Subcutaneous adipose tissue (tissue), 4 donors: ENCODE data around the gene GRIPAP1. TPM values are rescaled to one million over a fixed set of nuclear protein-coding genes. Genes with fewer than 3 reads are reported as not detected.

Experiments used
- total RNA-seq, 4 donors: library from RNA; depleted of rRNA; stranded (reverse); fragments of >200 nt; gene quantifications; one replicate each; pipeline ENCODE4 v1.1.0, GENCODE V29; 2016
- TF ChIP-seq, protein P1 (sequence below): fragments of 450-650 bp; IDR thresholded peaks from one replicate; pipeline ENCODE4 v1.5.1; 2016; ENCODE audit warnings: low read depth, mild to moderate bottlenecking, control low read depth, antibody characterized with exemption, moderate library complexity

GRIPAP1 gene
- total RNA-seq, 4 donors from 2014 or later = 20.7 to 46.3 (median 33.4) TPM

- TF ChIP-seq, protein P1, sequence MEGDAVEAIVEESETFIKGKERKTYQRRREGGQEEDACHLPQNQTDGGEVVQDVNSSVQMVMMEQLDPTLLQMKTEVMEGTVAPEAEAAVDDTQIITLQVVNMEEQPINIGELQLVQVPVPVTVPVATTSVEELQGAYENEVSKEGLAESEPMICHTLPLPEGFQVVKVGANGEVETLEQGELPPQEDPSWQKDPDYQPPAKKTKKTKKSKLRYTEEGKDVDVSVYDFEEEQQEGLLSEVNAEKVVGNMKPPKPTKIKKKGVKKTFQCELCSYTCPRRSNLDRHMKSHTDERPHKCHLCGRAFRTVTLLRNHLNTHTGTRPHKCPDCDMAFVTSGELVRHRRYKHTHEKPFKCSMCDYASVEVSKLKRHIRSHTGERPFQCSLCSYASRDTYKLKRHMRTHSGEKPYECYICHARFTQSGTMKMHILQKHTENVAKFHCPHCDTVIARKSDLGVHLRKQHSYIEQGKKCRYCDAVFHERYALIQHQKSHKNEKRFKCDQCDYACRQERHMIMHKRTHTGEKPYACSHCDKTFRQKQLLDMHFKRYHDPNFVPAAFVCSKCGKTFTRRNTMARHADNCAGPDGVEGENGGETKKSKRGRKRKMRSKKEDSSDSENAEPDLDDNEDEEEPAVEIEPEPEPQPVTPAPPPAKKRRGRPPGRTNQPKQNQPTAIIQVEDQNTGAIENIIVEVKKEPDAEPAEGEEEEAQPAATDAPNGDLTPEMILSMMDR = no peak
Observed at GRCh38 chrX:48939524-48940228, 62.4 kb downstream of the GRIPAP1 start.

GRCh38 chrX:48938721-48939425 lies 63.2 kb downstream of the GRIPAP1 start:
- TF ChIP-seq, protein P1 = no peak

DNA sequence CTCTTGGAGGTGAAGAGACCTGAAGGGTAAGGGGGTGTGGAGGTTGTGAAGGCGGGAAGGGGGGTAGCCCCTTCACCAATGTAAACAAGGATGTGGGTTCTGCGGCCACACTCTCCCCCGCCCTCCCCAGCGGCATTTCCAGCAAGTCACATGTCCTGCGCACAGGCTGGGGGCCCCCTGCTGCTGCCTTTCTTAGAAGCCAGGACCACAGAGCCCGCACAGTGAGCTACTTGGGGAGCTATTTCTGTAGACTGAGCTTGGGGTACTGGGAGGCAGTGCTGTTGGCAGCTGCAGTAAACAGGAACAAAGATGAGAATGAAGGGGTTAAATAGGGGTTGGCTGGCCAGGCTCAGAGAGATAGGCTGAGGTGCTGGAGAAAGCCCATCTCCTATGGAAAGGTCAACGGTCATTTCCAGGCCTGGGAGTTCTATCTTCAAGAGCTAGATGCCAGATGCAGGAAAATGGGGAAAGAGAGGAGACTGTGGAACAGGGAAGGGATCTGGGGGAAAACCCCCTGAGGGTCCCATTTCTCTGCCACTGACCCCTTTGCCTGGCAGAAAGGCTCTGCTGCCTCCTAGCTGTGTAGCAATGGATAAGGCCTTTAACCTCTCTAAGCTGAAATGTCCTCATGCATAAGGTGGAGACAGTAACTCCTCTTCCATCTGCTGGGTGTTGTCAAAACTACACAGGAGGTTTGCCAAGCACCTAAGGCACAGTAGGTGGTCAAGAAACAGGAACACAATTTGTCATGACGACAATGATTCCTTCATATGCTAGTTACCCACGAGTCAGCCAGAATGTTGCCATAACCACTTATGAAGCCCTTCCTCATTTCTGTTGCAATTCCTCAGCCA lies 64.8 kb downstream of the GRIPAP1 start:
- TF ChIP-seq, protein P1 = no peak

- TF ChIP-seq, protein P1 = no peak
Observed at GRCh38 chrX:48936429-48937053, 65.5 kb downstream of the GRIPAP1 start.

GRCh38 chrX:48935301-48935670 lies 66.8 kb downstream of the GRIPAP1 start:
- TF ChIP-seq, protein P1 = no peak

DNA sequence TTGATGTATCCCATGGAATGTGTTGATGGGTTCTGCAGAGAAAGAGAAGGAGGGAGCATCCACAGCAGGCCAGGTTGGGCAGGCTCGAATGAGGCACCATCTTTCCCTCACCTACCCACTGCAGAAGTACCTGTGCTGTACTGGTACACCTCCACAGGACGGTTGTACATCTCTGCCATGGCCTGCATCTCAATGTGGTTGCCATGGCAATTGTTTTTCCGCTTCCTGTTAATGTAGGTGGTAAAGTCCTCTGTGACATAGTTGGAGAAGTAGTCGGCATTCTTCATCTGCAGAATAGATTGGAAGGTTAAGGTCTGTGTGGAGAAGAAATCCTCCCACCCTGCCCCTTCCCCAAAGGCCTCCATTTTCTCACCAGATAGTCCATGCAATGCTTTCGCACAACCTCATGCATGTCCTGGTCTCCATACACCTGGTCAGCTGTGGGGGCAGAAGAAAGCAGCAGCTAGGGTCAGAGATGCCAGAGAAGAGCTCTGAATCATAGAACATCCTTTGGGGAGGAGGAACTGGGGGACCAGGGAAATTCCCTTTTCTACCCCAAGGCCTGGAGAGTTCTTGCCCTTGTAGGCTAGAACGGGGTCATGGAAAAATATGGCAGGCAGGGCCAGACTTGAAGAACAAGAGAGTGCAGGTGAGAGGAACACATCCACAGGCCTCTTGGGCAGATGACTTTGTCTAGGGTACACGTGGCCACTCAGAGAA lies 67.3 kb downstream of the GRIPAP1 start:
- TF ChIP-seq, protein P1 = no peak
